Measurements from ENCODE around the gene CPEB4.

CPEB4 gene

DNA sequence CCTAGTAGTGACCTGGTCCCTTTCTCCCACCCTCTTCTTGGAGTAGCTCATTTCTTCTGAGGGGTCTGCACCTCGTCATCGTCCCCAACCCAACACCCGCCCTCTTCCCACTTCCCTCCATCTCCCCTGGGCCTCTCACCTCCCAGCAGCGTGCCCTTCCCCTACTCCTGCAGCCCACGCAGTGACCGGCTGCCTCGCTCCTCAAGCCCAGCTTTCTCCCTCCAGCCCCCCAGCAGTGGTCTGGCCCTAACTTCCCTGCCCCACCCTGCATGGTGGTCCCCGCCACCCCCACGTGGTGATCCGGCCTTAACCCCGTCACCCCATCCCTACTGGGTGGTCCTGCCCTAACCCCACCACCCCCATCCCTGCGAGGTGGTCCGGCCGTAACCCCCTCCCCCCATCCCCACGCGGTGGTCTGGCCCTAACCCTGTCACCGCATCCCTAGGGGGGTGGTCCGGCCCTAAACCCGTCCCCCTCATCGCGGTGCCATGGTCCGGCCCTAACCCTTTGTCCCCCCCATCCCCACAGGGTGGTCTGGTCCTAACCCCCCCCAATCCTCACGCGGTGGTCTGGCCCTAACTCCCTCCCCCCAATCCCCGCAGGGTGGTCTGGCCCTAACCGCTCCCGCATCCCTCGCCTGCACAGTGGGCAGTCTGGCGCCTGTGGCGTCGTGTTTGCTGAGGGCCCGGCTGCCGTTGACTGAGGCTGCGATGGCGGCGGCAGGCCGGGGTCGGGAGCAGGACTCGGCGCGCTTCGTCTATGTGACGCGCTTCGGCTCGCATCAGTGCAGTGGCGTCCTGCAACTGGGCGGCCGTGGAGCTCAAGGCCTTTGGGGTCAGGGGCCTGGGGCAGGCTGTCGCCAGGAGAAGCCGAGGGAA is 100.6 kb downstream of the CPEB4 start, which contains the start of gene C5orf47:
TSS of gene C5orf47 (plus strand) at position 617 of the 878 bp plus-strand sequence. CDS start at position 711, 94 bp downstream.
- no peak for DNase-seq

DNA sequence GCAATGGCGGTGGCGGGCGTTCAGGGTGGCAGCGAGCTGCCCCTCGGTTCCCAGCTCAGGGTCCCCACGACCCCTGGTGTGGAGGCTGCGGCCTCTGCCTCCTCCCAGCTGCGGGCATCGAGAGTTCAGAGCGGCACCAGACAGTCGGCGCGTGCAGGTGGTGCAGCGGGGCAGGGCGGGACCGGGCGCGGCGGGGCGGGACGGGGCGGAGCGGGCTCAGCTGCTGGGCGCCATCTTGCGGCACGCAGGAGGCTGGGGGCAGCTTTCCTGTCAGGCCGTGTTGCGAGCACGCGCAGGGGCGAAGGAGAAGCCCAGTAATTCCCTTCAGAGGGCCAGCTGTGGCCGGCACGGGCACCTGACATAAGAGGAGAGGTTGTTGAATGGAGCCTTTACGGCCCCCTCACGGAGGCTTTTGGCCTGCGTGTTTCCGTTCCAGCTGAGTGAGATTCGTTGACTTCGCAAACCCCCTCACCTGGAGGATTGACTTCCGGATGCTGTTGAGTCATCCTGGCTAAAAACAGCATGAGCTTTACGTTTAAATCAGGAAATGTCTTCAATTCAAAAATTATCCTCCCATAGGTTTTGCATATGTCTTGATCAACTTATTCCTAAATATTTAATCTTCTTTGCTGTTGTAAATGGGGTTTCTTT is 101.4 kb downstream of the CPEB4 start:
- no peak for DNase-seq

DNA sequence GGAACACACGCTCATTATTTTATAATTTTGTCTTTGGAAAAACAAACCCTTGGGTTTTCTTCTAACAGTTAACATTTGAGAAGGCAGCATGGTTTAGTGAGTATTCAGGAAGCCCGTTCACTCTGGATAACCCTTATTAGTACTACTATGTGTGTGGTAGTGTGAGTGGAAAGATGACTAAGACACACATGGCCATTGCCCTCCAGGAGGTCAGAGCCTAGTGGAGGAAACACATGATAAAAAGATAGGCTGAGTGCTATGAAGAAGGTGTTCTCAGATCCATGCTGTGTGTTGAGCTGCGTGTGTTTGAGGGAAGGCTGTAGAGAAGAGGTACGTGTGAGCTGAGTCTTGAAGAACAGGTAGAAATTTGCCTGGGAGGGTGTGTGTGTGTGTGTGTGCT is 109.2 kb downstream of the CPEB4 start:
- no peak for DNase-seq

DNA sequence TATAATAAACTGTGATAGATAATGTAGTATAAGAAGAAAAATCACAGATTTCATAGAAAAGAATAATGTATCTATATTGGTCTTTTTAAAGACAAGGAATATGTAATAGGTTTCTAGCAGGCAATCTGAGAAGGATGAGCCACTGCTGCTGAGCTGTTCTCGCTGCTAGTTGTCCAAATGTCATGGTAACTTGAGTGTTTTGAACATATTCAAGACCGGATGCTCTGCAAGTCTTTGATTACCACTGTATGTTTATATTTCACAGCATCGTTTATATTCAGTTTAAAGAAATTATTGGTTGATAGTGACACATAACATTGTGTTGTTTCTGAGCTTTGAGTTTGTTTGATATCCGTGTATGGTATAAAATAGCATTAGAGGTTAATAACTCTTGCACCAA is 110.4 kb downstream of the CPEB4 start:
- DNase-seq = no peak

DNA sequence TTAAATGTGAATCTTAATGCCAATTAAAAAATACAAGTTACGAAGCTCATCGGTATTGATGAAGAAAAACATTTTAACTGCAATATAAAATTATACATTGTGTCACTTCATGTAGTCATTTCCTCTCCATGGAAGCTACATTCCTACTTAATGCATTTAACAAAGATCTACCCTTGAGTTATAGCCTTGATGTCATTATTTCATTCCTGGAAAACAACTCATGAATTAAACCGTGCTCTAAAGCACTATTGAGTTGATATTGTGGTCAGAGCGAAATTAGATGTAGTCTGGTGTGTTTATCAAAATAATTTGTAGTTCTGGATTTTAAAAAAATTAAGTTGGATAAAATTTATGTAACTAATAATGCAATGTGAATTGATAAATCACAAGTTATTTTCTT is 111.9 kb downstream of the CPEB4 start:
- DNase-seq = no peak

DNA sequence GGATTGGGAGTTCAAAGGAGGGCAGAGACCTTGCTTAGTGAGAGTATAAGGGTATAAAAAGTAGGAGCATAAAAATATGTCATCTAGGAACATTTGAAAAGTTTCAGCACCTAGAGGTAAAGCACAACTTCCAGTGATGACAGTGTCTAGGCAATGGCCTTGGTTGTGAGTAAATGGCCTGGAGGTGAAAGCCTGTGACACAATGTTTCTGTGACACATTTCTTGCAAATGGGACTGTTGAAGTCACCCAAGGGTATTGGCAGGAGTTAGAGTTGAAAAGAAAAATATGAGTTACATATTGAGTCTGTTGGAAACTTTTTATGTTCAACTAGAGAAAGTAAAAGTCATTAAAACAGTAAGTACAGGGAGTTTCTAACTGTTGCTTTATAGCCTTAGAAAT is 115.6 kb downstream of the CPEB4 start:
- no peak for DNase-seq

DNA sequence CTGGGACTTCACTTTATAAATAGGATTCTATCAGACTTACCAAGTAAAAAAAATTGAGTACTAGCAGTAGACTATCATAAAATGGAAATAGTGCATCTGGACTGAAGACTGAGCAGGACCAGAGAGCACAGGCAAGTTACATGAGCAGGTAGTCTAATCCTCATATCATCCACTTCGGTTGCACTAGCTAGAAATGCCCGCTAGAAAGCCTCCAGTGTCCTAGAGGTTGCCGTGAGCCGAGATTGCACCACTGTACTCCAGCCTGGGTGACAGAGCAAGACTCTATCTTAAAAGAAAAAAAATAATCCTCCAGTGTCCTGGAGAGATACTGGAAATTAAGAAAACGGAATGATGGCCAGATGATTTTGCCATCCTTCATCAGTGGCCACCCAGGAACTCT is 120.8 kb downstream of the CPEB4 start:
- DNase-seq = no peak

DNA sequence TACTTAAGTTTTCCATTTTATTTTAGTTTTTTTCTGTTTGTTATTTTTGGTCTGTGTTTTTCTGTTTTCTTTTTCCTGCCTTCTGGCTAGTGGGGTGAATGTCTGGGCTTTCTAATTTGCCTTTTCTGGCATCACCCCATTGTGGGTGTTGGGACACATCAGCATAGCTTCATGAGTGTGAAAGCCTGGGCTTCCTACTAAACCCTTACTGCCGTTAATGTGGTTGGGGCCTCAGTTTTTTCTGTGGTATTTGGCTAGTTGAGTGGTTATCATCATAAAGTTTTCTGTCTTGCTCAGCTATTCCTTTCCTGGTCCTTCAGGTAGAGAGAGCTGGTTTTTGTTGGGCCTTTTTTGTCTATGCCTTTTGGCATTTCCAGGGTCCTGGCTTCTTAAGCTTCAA is 122.2 kb downstream of the CPEB4 start:
- no peak for DNase-seq

DNA sequence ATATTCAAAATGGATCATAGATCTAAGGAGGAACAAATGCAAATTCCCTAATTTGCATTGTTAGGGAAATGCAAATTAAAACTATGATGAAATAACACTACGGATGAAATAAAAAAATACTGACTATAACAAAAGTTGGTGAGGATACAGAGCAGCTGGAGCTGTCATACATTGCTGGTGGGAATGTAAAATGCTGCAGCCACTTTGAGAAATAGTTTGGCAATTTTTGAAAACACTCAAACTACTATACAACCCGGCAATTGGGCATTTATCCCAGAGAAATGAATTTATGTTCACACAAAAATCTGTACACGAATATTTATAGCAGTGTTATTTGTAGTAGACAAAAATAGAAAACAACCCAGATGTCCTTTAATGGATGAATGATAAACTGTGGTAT is 123.3 kb downstream of the CPEB4 start:
- DNase-seq = no peak

Data from activated effector memory CD4-positive, alpha-beta T cell treated with anti-CD3 and anti-CD28 coated beads, Interleukin-2, amount 50 U/mL, for 16 hours (primary cell).